Retina (tissue), 1 donor: Measurements from ENCODE around the gene THOC6.
A peak's percentile ranks its signal among the peaks of the same experiment; 100 is the strongest.

Source experiments
- DNase-seq: peaks from one replicate; pipeline ENCODE4 v3.0.0-alpha.2; 2016

THOC6 gene

DNA sequence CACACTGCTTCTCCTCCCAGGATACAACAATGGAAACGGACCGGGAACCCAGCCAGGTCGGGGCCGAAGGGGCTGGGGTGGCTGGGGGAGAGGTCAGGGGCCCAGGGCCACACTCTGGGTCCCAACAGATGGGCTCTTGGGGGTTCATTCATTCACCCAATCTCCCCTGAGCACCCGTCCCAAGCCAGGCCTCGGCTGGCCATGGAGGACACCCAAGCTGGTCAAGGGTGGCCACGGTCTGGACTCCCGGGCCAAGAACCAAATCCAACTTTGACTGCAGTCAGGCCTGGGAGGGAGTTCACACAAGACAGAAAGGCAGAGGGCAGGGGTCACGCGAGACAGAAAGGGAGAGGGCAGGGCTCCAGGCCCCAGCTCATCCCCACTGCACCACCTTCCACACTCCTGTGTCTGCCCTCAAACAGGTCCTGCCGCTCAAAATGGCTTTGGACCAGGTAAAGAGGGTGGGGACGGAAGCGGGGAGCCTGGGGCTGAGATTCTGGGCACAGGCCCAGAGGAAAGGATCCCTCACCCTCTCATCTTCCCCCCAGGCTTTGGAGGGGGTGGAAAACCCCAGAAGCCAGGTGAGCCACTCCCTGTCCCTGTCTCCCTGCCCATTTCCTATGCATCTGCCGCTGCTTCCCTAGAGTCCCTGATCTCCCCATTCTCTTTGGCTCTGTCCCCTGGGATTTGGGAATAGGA lies 31.3 kb upstream of the THOC6 start:
- no peak for DNase-seq

DNA sequence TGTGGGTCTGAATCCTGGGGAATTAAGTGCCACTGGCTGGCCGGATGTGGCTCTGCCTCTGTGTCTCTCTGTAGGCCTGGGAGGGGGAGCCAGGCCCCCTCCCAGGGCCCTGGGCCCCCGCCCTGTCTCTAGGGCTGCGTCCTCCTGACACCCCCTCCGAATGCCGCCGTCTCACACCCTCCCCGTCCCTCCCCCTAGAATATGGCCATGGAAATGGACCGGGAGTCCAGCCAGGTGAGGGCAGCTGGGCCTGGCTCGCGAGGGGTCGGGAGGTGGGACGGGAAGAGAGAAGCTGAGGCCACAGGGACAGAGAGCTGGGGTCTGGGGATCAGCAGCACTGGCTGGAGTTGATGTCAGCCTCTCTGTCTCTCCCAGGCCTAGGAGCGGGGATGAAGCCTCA lies 27.5 kb upstream of the THOC6 start:
- DNase-seq: no peak

DNA sequence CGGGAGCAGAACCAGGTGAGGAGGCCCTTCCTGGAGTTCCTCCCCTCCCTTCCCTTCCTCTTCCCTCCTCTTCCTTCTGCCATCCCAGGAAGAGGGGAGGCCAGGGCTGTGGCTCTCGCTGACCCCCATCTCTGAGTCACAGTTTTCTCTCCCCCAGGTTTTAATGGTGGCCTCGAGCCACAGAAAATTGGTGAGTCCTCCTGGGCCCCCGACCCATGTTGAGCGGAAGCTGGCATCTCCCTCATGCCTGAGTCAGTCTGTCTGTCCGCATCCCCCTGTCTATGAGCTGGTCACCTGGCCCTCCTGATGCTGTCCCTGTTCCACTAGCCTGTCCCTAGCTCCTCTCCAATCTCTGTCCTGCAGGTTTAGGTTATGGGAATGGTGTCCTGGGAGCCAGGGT lies 23.9 kb upstream of the THOC6 start:
- no peak for DNase-seq

DNA sequence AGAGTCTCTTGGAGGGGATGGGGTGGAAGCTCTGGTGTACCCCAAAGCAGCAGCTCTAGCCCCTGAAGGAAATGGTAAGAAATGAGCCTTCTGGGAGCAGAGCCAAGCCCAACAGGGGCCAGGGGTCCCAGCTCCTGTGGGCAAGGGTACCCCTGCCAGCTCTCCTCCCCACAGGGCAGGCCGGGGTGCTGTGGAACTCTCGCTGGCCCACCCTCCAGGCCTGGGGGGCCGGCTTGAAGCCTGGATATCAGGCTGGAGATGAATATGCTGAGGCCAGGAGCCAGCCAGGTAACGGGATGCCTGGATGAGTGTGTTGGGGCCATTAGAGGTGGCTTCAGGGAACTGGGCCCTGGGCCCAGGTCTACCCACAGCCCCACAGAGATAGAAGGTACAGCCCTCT lies 23.3 kb upstream of the THOC6 start:
- DNase-seq: no peak

DNA sequence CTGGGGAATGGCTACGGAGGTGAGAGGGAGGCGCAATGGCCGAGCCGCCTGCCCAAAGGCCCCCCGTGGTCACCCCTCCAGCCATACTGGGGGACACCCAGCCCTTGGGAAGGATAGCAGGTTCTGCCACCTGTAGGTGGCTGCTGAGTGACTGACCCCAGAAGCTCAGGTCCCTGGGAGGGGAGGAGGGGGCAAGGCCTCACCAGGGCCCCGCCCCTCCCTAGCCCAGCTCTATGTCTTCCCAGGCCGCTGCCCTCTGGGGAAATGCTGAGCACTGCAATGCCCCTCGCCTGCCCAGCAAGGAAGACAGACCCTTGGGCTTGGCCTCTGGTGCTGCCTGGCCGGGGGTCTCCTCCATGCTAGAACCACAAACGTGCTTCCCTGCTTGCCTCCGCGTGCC lies 22.5 kb upstream of the THOC6 start:
- DNase-seq: no peak

DNA sequence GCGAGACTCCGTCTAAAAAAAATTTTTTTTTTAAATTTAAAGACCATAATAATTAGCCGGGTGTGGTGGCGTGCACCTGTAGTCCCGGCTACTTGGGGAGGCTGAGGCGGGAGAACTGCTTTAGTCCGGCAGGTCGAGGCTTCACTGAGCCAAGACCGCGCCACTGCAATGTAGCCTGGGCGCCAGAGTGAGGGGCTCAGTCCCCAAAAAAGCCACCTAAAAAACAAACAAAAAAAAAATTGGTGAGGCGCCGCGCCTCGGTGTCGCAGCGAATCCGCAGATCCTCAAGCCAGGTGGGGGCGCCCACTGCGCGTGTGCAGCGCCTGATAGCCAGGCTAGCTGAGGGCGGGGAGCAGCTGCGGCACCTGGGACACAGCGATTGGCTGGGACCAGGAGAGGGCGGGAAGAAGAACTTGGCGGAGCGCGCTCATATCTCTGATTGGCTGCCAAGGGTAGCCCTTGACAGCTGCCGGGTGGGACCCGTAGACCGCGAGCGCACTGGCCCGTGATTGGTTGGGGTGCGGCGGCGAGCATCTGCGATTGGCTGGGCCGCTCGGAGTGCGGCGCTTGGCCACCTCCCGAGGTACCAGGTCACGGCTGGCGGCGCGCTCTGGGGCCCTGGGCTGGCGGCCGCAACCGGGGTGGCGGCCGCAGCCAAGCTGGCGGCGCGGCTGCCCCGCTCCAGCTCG lies 20.1 kb upstream of the THOC6 start:
- peak; percentile 97 for DNase-seq

DNA sequence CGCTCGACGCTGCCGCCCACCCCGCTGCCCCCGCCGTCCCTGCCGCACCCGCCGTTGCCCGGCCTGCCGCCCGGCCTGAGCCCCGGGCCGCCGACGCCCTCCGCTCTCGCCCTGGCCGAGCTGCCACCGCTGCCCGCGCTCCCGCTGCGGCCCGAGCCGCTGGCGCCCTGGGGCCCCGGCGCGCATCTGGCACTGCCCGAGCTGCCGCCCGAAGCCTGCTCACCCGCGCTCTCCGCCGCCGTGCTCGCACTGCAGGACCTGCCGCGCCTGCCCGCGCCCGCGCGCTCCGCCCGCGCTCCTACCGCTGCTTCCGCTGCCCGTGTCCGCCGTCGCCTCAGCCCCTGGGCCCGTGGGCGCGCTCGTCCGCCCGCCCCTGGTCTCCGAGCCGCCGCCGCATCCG lies 19.5 kb upstream of the THOC6 start:
- DNase-seq: no peak

DNA sequence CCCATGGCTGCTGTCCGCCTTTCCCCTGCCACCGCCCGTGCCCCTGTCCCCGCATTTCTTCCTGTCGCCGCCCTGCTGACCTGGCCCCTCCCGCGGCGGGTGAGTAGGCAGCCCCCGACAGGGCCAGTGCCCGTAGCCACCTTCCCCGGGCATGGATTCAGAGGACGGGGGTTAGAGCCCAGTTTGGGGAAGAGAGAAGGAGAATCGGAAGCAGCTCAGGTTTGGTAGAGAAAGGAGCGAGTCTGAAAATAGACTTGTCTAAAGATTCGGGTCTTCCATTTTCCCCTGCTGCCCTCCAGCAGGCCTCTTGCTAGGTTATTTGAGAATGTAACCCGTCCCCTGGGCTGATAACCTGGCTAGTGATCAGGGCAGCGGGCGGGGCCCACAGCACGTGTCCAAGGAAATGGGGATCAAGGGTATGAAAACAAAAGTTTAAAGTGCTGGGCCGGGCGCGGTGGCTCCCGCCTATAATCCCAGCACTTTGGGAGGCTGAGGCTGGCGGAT lies 19.0 kb upstream of the THOC6 start:
- DNase-seq: no peak

DNA sequence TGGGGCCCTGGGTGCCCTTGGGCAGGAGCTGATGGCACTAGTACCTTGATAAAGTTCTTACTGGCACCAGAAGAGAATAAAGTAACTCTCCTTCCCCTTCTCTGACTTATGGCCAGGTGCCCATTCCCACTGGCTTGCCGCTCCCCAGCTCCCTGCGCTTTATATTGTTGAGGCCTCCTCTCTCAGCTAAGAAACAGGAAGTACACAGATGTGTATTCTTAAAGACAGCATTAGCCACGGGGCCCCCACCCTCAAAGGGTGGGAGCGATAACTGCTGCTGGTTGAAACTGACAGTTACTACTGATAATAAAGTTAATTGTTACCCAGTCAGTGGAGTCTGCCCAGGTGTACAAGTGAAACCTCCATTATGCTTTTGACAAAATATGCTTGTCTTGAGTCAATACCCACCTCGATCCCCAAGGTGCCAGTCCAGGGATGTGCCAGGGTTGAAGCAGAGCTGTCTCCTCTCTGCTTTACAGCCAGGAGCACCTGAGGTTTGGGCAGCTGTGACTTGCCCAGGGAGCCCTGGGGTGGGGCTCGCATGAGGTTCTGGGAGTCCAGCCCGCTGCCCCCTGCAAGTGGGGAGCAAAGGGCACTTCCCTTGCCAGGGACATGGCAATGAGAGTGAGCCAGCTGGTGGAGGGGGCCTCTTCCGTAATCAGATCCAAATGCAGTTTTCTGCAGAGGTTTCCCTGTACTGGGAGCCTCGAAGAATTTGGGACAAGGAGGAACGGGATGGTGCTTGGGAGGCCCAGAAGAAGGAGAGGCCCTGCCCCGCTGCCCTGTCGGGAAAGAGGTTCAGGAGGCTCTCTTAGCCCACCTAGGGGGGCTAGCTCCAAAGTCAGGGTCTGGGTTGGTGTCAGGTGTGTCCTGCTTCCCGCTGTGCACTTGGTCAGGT lies 16.5 kb upstream of the THOC6 start:
- no peak for DNase-seq

DNA sequence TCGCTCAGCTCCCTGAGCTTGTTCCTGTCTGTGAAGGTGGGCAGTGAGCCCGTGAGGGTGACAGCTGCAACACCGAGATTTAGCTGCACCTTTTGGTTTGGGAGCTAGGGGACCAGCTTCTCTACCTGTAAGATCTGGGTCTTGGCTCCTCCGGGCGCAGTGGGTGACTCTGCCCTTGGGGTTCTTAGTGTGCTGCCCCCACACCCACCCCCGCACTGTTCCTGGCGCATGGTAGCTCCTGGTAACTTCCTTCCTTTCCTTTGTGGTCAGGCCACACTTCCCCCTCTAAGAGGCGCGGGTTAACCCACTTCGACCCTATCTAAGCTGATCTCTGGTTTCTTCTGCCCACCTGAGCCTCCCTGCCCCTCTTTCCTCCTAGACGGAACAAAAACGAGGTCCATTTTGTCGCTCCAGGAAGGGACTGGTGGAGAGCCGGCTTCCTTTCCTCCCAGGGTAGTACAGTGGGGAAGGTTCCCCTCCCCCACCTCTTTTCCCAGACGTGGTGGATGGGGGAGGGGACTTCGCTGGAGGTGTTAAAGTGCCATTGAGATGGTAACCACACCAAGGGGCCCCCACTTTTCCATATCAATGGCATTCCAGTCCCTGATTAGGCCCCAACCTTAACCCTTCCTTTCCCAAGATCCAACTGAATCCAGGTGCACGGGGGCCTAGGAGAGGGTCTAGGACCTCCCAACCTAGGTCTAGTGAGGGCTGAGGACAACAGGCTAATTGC lies 15.7 kb upstream of the THOC6 start:
- no peak for DNase-seq

DNA sequence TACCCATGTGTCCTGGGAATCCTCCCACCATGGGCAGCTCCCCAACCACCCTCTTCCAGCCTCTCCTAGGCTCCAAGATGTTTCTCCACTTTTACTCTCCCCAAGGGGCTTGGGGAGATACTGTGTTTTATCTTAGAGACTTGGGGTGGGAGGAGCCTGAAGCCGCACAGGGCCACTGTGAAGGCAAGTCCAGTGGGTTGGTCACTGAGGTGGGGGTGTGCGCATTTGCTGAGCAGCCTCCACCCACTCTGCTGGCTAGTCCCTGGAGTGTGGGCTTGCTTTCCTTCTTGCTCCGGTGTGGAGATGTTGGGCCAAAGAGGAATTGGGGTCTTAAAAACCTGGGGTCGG lies 15.2 kb upstream of the THOC6 start:
- DNase-seq: no peak

DNA sequence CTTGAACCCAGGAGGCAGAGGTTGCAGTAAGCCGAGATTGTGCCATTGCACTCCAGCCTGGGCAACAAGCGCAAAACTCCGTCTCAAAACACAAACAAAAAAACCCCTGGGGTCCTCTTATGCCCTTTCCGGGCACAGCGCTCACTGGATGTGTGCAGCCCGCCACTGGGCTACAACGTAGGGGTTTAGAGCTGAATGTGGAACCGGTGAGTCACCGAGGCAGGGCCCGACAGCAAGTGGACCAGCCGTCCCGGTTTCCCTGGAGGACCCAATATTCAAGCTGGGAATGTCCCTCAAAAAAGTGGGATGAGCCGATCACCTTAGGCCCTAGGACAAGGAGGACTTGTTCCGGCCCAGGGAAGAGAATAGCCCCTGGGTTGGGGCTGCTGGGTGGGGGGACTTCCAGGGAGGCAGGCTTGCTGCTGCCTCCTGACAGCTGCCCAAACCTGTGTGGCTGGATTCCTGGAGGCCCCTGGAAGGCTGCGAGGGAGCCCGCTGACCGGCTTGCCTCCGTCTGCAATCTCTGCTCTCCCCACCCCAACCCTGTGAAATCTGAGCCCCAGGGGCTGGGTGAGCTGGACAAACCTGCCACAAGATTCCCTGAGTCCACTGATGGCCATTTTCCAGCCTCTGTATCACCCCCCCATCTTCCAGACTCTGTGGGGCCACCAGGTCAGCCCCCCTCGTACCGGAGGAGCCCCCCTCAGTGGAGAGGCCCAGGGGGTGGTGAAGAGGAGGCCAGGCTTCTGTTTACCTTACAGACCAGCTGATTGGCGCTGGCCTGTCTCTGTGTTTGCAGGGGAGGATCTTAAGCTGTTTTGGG lies 14.1 kb upstream of the THOC6 start:
- peak; percentile 15 for DNase-seq

DNA sequence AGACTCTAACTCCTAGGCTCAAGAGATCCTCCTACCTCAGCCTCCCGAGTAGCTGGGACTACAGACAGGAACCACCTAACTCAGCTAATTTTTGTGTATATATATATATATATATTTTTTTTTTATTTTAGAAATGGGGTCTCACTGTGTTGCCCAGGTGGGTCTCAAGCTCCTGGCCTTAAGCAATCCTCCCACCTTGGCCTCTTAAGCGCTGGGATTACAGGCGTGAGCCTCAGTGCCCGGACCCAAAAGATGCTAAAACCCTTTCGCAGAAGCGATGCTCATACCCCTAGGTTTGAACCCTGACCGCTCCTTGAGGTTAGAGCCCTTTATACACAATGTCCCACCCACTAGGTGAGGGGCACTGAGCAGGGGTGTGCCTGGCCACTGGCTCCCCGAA lies 13.3 kb upstream of the THOC6 start:
- DNase-seq: no peak

DNA sequence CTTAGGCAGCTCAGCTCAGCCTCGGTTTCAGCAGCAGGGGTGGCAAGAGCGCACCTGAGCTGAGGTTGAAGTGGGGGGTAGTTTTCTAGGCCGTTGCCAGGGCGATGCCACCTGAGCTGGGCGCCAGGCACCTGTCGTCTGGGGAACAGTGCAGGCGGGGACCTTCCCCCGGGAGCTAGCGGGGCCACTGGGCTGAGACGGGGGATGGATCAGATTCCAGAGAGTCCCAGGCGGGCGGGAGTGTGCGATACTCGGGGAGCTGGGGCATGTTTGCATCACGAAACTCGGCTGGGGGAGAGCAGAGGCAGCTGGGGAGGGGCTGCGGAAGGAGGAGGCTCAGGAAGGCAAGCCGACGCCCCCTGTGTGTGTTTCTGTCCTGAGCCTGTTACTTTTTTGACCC lies 11.6 kb upstream of the THOC6 start:
- no peak for DNase-seq

DNA sequence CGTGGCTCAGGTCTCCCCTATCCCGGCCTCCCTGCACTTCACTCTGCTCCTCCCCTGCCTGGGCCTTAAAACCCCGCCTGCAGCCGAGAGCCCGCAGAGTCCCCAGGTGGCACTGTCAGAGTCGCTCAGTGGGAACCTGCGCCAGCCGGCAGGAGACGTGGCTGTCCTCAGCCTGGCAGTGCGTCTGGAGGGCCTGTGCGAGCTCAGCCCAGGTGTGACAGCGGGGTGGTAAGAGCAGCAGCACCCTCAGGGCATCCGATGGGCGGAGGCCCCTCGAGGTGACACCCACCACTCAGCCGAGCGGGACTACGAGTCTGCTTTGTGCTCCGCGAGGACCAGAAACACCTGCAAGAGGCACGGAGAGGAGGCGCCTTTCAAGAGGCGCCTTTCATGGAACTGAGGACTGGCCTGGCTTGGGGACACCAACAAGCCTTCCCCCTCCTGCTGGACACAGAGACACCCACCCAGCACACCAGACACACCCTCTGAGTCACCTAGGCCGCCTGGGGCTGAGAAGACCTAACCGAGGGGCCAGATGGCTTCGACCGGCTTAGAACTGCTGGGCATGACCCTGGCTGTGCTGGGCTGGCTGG lies 10.9 kb upstream of the THOC6 start, which contains the start of gene CLDN9:
Gene CLDN9, plus strand, starts transcription at position 96 of the 593 bp plus-strand sequence. Its CDS starts 440 bp downstream, at position 536.
- DNase-seq: no peak

DNA sequence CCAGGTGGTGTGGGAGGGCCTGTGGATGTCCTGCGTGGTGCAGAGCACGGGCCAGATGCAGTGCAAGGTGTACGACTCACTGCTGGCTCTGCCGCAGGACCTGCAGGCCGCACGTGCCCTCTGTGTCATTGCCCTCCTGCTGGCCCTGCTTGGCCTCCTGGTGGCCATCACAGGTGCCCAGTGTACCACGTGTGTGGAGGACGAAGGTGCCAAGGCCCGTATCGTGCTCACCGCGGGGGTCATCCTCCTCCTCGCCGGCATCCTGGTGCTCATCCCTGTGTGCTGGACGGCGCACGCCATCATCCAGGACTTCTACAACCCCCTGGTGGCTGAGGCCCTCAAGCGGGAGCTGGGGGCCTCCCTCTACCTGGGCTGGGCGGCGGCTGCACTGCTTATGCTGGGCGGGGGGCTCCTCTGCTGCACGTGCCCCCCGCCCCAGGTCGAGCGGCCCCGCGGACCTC lies 10.3 kb upstream of the THOC6 start:
- DNase-seq: no peak

DNA sequence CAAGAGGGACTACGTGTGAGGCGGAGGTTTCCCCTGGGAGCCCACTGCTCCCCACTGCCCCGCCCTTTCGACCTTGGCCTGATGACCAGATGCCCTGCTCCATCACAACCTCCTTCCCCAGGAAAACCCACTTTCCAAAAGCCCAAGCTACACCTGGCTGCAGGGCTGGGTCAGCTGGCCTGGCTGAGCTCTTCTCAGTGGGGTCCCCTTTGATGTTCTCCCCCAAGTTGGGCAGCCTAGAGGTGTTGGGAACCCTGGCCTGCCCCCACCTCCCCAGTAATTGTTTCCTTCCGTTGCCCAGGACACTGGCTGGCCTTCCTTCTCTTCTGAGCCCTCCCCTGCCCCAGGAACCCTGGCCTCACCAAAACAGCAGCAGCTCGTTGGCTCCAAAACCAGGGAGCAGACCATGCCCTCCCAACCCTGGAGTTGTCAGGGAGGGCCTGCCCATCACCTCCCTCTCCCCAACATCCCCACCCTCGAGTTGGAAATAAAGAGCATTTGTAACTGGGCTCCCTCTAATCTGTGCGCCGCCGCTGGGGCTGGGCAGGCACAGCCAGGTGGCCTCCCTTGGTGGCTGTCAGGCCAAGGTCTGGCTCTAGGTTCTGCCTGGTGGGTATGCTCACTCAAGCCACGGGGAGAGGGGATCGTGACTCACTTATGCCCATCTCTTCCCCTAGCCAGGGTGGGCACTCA lies 9.7 kb upstream of the THOC6 start:
- no peak for DNase-seq

DNA sequence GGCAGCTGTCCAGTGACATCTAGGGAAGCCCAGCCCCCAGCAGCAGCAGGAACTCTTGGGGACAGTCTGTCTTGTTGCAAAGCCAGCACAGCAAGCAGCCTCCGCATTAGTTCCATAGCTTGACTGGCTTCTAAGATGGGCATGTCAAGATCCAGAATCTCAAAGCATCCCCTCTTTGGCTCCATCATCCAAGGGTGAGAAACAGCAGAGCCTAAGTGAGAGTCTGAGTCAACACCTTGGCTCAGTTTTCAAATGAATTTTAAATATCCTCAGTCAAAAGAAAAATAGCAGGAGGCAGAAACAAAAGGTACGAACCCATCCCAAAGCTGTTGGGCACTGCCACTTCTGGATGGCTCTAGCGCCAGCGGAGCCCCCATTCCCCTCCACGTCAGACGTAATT lies 8.9 kb upstream of the THOC6 start:
- DNase-seq: no peak

DNA sequence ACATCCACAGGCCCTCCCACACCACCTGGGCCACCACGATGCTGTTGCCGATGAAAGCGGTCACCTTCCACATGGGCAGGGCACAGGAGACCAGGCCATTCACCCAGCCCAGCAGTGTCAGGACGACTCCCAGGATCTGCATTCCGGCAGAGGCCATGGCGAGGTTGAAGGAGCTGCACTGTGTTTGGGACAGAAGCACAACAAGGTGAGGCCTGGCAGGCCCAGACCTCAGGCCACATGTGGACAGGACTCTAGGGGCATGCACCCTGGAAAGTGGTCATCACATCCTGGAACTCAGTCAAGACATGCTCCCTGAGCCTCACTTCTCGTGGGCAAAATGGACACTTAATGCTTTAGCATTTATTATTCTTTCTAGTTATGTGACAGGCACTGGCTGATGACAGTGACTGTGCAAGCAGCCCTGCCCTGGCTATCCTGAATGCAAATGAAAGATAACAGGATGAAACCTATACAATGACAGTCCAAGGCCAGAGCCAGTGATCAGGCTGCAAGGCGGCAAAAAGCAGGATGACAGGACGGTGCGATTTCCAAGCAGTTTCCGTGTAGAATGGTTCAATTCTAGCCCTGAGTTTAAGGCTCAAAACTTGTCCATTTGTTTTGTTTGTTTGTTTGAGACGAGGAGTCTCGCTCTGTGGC lies 7.8 kb upstream of the THOC6 start:
- DNase-seq: no peak

DNA sequence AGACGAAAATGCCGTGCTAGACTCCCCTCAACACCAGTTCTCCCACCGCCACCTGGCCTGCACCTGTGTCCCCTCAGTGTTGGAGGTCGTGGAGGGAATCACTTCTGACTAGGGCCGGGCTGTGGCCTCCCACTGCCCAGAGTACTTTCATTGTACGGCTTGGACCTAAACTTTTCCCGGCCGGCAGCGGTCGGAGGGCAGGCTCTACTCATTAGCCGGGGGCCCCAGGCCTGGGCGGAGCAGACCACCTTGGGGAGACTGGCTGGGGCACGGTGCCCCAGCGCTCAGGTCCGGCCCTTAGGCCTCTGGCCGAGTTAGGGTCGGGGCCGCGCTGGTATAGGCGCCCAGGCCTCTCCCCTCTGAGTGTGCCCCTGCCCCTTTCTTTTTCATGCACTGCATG lies 6.5 kb upstream of the THOC6 start:
- no peak for DNase-seq
